Mucosa of rectum (tissue), 2 donors: ENCODE data around the gene EDA.
"Not testable (repeated sequence)": the region's sequence is repeated elsewhere in the genome, so short reads cannot be mapped to it uniquely, and the experiment has no call there.

Experiments
- H3K27ac ChIP-seq, 2 donors: one replicate each; pipeline ENCODE4 v1.7.0; 2013; ENCODE audit warnings: inconsistent platforms in 2 of 2, low read depth in 2 of 2, low read length in 2 of 2
- H3K27me3 ChIP-seq, 2 donors: one replicate each; pipeline ENCODE4 v1.7.0; 2013; ENCODE audit warnings: low read length in 2 of 2; ENCODE audit not compliant: control insufficient read depth in 2 of 2, insufficient read depth in 2 of 2
- H3K36me3 ChIP-seq, 2 donors: one replicate each; pipeline ENCODE4 v1.7.0; 2013; ENCODE audit warnings: low read length in 2 of 2; ENCODE audit not compliant: control insufficient read depth in 2 of 2, insufficient read depth in 2 of 2
- H3K4me1 ChIP-seq, 2 donors: one replicate each; pipeline ENCODE4 v1.7.0; 2013; ENCODE audit warnings: low read length in 2 of 2, mild to moderate bottlenecking in 1 of 2; ENCODE audit not compliant: control insufficient read depth in 2 of 2, insufficient read depth in 2 of 2
- H3K4me3 ChIP-seq, 2 donors: one replicate each; pipeline ENCODE4 v1.7.0; 2013; ENCODE audit warnings: low read length in 2 of 2
- H3K9ac ChIP-seq, 2 donors: one replicate each; pipeline ENCODE4 v1.7.0; 2013; ENCODE audit warnings: low read length in 2 of 2, low read depth in 1 of 2, mild to moderate bottlenecking in 1 of 2
- H3K9me3 ChIP-seq, 2 donors: one replicate each; pipeline ENCODE4 v1.7.0; 2013; ENCODE audit warnings: low read length in 2 of 2; ENCODE audit not compliant: control insufficient read depth in 2 of 2
- donor health status: healthy.
- donor health status: Normal muscosa, but diverticular disease.

The EDA gene

GRCh38 chrX:69807400-69807799 is 191.5 kb downstream of the EDA start:
- H3K4me3 ChIP-seq = no peak overlapping the region

GRCh38 chrX:69808375-69808774 is 192.5 kb downstream of the EDA start:
- Histone ChIP-seq H3K36me3 (no peaks in the 10 kb centered on the region), H3K4me3 (no peak overlapping the region), H3K9me3 (no peaks in the 10 kb centered on the region), H3K4me1 (no peaks in the 10 kb centered on the region), H3K27ac (no peak overlapping the region), H3K9ac (no peak overlapping the region), H3K27me3 (no peaks in the 10 kb centered on the region)

More at GRCh38 chrX:69807400-69807799, 191.5 kb downstream of the EDA start:
- H3K36me3 ChIP-seq = no peaks in the 10 kb centered on the region
- H3K27ac ChIP-seq = no peak overlapping the region
- H3K9ac ChIP-seq = no peak overlapping the region
- no peaks in the 10 kb centered on the region for H3K9me3 ChIP-seq
- no peaks in the 10 kb centered on the region for H3K4me1 ChIP-seq
- H3K27me3 ChIP-seq = no peaks in the 10 kb centered on the region

- no peaks in the 10 kb centered on the region for H3K36me3 ChIP-seq
- H3K27ac ChIP-seq = no peak overlapping the region
- no peak overlapping the region for H3K4me3 ChIP-seq
- peaks cover 0 to 2% of the 10 kb centered on the region in 2 donors for H3K27me3 ChIP-seq
- no peak overlapping the region for H3K9ac ChIP-seq
- no peaks in the 10 kb centered on the region for H3K4me1 ChIP-seq
- H3K9me3 ChIP-seq = no peaks in the 10 kb centered on the region
Observed at GRCh38 chrX:69813677-69814076, 197.8 kb downstream of the EDA start.

GRCh38 chrX:69815063-69815462 is 199.2 kb downstream of the EDA start:
- Histone ChIP-seq H3K36me3 (no peaks in the 10 kb centered on the region), H3K9me3 (no peaks in the 10 kb centered on the region), H3K4me1 (no peaks in the 10 kb centered on the region), H3K27ac (no peak overlapping the region), H3K9ac (no peak overlapping the region), H3K27me3 (peaks cover 0 to 2% of the 10 kb centered on the region in 2 donors), H3K4me3 (no peak overlapping the region)

- Histone ChIP-seq H3K9ac (no peak overlapping the region), H3K9me3 (no peaks in the 10 kb centered on the region), H3K4me1 (no peaks in the 10 kb centered on the region), H3K27ac (no peak overlapping the region), H3K36me3 (no peaks in the 10 kb centered on the region), H3K27me3 (peaks cover 0 to 2% of the 10 kb centered on the region in 2 donors), H3K4me3 (no peak overlapping the region)
Observed at GRCh38 chrX:69815519-69815918, 199.6 kb downstream of the EDA start.

GRCh38 chrX:69844636-69845035 is 228.7 kb downstream of the EDA start:
- Histone ChIP-seq H3K9ac (no peak overlapping the region), H3K9me3 (no peaks in the 10 kb centered on the region), H3K4me1 (no peaks in the 10 kb centered on the region), H3K27ac (no peak overlapping the region), H3K36me3 (no peaks in the 10 kb centered on the region), H3K27me3 (no peaks in the 10 kb centered on the region), H3K4me3 (no peak overlapping the region)

- H3K27me3 ChIP-seq, H3K4me3 ChIP-seq, H3K4me1 ChIP-seq, H3K36me3 ChIP-seq, H3K27ac ChIP-seq, H3K9ac ChIP-seq, H3K9me3 ChIP-seq: not testable (repeated sequence)
Observed at GRCh38 chrX:69859999-69860398, 244.1 kb downstream of the EDA start.

- H3K4me1 ChIP-seq = no peaks in the 10 kb centered on the region
- no peak overlapping the region for H3K9ac ChIP-seq
- peaks cover 0 to 2% of the 10 kb centered on the region in 2 donors for H3K9me3 ChIP-seq
- H3K36me3 ChIP-seq = no peaks in the 10 kb centered on the region
- H3K27ac ChIP-seq = no peak overlapping the region
- peaks cover 0 to 3% of the 10 kb centered on the region in 2 donors for H3K27me3 ChIP-seq
- H3K4me3 ChIP-seq = no peak overlapping the region
Observed at GRCh38 chrX:69876221-69876620, 260.3 kb downstream of the EDA start.

- H3K9me3 ChIP-seq = peaks cover 0 to 10% of the 10 kb centered on the region in 2 donors
- no peak overlapping the region for H3K27ac ChIP-seq
- H3K4me1 ChIP-seq = no peaks in the 10 kb centered on the region
- peaks cover 0 to 6% of the 10 kb centered on the region in 2 donors for H3K27me3 ChIP-seq
- H3K9ac ChIP-seq = no peak overlapping the region
- H3K36me3 ChIP-seq = no peaks in the 10 kb centered on the region
- H3K4me3 ChIP-seq = no peak overlapping the region
Observed at GRCh38 chrX:69884210-69884609, 268.3 kb downstream of the EDA start.

GRCh38 chrX:69896046-69896445 is 280.1 kb downstream of the EDA start:
- Histone ChIP-seq H3K4me3 (no peak overlapping the region), H3K4me1 (no peaks in the 10 kb centered on the region), H3K9me3 (no peaks in the 10 kb centered on the region), H3K9ac (no peak overlapping the region), H3K27ac (no peak overlapping the region), H3K27me3 (no peaks in the 10 kb centered on the region), H3K36me3 (no peaks in the 10 kb centered on the region)

GRCh38 chrX:69900491-69900890 is 284.6 kb downstream of the EDA start:
- H3K27me3 ChIP-seq = no peaks in the 10 kb centered on the region
- no peaks in the 10 kb centered on the region for H3K36me3 ChIP-seq
- no peaks in the 10 kb centered on the region for H3K9me3 ChIP-seq
- no peaks in the 10 kb centered on the region for H3K4me1 ChIP-seq
- no peak overlapping the region for H3K4me3 ChIP-seq
- no peak overlapping the region for H3K27ac ChIP-seq
- no peak overlapping the region for H3K9ac ChIP-seq
